AG10803 (cell line): ENCODE measurements around the gene CTNNA2.

Source experiments
- DNase-seq: peaks from one replicate; pipeline ENCODE4 v3.0.0; 2010; ENCODE audit warnings: low read depth
- H3K4me3 ChIP-seq: 2 replicates; pipeline ENCODE4 v1.5.1; 2011; ENCODE audit warnings: mild to moderate bottlenecking, low read length, control low read depth
- CTCF ChIP-seq: conservative IDR thresholded peaks from 2 replicates; pipeline ENCODE4 v1.5.1; 2011; ENCODE audit warnings: mild to moderate bottlenecking, low read length, control low read depth, inconsistent platforms

CTNNA2 gene

GRCh38 chr2:80166483-80167171 is 653.8 kb downstream of the CTNNA2 start:
- TF ChIP-seq CTCF = no peak
- no peak for DNase-seq
- no peak overlapping the region for H3K4me3 ChIP-seq

GRCh38 chr2:80167284-80167808 is 654.5 kb downstream of the CTNNA2 start:
- no peak for TF ChIP-seq CTCF
- no peak overlapping the region for H3K4me3 ChIP-seq
- DNase-seq = no peak

- no peak for DNase-seq
- no peak overlapping the region for H3K4me3 ChIP-seq
- TF ChIP-seq CTCF = no peak
Measured at GRCh38 chr2:80168037-80168436, 655.2 kb downstream of the CTNNA2 start.

GRCh38 chr2:80168801-80169200 is 656.0 kb downstream of the CTNNA2 start:
- no peak overlapping the region for H3K4me3 ChIP-seq
- no peak for TF ChIP-seq CTCF
- no peak for DNase-seq

- no peak overlapping the region for H3K4me3 ChIP-seq
- DNase-seq = no peak
- no peak for TF ChIP-seq CTCF
Measured at GRCh38 chr2:80169811-80170594, 657.2 kb downstream of the CTNNA2 start.

- DNase-seq = no peak
- no peak overlapping the region for H3K4me3 ChIP-seq
- TF ChIP-seq CTCF = no peak
Measured at GRCh38 chr2:80185091-80185490, 672.2 kb downstream of the CTNNA2 start.

- no peak overlapping the region for H3K4me3 ChIP-seq
- TF ChIP-seq CTCF = no peak
- no peak for DNase-seq
Measured at GRCh38 chr2:80186262-80186661, 673.4 kb downstream of the CTNNA2 start.
